ENCODE data around the gene PCGF3.

PCGF3 gene

DNA sequence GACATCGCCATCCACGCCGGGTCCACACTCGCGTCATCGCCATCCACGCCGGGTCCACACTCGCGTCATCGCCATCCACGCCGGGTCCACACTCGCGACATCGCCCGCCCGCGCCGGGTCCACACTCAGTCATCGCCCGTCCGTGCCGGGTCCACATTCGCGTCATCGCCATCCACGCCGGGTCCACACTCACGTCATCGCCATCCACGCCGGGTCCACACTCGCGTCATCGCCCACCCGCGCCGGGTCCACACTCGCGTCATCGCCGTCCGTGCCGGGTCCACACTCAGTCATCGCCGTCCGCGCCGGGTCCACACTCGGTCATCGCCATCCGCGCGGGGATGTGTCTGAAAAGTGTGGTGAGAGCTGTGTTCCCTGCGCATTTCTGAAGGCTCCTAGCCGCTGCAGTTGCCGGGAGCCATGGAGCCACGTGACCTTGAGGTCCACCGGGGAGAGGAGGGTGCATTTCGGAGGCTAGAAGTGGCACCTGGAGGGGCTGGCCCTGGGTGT is 17.3 kb downstream of the PCGF3 start:
- TF ChIP-seq FOXP2 (optimal IDR thresholded peaks at IDR 0.05; ENCODE audit: borderline replicate concordance, extremely low read depth, extremely low read length, insufficient read depth): no peak
- no peak for TF ChIP-seq POLR2AphosphoS5 (IDR thresholded peaks at IDR 0.05; ENCODE audit: low read depth, low read length)
- no peak for TF ChIP-seq SIN3A (IDR thresholded peaks at IDR 0.05; ENCODE audit: borderline replicate concordance, insufficient read depth, low read length)
- no peak for TF ChIP-seq TAF1 (IDR thresholded peaks at IDR 0.05; ENCODE audit: borderline replicate concordance, insufficient read depth, low read length)
- TF ChIP-seq, protein P1, sequence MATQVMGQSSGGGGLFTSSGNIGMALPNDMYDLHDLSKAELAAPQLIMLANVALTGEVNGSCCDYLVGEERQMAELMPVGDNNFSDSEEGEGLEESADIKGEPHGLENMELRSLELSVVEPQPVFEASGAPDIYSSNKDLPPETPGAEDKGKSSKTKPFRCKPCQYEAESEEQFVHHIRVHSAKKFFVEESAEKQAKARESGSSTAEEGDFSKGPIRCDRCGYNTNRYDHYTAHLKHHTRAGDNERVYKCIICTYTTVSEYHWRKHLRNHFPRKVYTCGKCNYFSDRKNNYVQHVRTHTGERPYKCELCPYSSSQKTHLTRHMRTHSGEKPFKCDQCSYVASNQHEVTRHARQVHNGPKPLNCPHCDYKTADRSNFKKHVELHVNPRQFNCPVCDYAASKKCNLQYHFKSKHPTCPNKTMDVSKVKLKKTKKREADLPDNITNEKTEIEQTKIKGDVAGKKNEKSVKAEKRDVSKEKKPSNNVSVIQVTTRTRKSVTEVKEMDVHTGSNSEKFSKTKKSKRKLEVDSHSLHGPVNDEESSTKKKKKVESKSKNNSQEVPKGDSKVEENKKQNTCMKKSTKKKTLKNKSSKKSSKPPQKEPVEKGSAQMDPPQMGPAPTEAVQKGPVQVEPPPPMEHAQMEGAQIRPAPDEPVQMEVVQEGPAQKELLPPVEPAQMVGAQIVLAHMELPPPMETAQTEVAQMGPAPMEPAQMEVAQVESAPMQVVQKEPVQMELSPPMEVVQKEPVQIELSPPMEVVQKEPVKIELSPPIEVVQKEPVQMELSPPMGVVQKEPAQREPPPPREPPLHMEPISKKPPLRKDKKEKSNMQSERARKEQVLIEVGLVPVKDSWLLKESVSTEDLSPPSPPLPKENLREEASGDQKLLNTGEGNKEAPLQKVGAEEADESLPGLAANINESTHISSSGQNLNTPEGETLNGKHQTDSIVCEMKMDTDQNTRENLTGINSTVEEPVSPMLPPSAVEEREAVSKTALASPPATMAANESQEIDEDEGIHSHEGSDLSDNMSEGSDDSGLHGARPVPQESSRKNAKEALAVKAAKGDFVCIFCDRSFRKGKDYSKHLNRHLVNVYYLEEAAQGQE (IDR thresholded peaks at IDR 0.05; ENCODE audit: insufficient read depth in 1 of 2, low read depth in 2 of 2, low read length in 2 of 2): no peak

DNA sequence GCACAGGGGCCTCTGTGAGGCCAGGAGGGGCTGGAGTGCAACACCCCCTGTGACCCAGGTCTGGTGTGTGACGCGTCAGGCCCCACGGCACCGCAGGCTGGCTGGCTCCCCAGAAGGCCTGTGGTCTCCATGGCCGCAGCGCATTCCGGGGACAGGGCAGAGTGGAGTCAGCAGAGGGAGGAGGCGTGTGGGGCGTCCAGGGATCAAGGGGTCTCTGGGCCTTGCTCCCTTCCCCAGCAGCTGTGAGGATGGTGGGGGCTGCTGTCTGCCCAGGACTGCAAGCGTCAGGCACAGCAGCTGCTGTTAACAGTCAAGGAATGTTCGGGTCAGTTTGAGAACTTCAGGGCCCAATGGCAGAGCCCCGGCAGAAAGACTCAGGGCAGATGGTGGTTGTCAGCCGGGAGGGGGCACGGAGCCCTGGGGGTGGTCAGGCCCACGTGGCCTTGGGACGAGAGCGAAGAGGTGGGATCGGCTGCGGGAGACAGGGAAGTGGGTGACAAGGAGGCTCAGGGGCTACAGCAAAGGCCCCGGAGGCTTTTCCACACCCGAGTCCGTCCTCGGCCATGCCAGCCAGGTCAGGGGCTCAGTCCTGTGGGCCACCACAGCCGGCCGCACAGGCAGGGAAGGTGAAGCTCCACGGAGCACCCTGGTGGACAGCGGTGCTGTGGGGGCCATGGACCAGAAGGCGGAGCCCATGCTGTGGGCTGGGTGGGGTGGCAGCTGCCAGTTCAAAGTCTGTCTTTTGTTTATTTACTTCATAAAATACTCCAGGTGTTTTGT is 18.3 kb downstream of the PCGF3 start:
- no peak for TF ChIP-seq FOXP2 (optimal IDR thresholded peaks at IDR 0.05; ENCODE audit: borderline replicate concordance, extremely low read depth, extremely low read length, insufficient read depth)
- TF ChIP-seq, protein P1 (IDR thresholded peaks at IDR 0.05; ENCODE audit: insufficient read depth in 1 of 2, low read depth in 2 of 2, low read length in 2 of 2): no peak
- no peak for TF ChIP-seq POLR2AphosphoS5 (IDR thresholded peaks at IDR 0.05; ENCODE audit: low read depth, low read length)
- no peak for TF ChIP-seq SIN3A (IDR thresholded peaks at IDR 0.05; ENCODE audit: borderline replicate concordance, insufficient read depth, low read length)
- TF ChIP-seq TAF1 (IDR thresholded peaks at IDR 0.05; ENCODE audit: borderline replicate concordance, insufficient read depth, low read length): no peak

DNA sequence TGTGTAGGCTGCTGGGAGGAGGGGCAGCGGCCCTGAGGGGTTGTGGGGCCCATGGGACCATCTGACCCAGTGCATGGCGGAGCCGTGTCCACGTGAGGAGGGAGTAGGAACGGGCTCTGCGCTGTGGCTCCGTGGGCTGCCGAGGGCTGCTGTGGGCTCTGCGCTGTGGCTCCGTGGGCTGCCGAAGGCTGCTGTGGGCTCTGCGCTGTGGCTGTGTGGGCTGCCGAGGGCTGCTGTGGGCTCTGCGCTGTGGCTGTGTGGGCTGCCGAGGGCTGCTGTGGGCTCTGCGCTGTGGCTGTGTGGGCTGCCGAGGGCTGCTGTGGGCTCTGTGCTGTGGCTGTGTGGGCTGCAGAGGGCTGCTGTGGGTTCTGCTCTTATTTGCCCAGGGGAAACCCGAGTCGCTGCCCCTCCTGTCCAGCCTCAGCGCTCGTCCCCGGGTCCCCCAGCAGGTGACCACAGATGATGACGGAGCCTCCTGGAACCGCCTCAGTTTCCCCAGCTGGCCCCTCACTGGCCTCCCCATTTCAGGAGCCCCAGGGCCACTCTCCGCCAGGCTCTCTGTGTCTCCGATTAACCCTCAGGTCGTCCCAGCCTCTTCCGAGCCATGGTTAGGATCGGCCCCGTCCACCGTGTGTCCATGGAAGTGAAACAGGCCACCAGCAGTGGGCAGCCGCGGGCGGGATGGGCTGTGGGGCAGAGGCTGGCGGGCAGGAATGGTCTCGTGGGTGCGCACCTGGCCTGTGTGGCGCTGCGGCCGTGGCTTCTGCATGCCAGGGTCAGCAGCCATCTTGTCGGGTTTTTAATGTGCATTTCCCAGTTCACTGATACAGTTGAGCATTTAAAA is 20.0 kb downstream of the PCGF3 start:
- TF ChIP-seq POLR2AphosphoS5 (IDR thresholded peaks at IDR 0.05; ENCODE audit: low read depth, low read length) (no peak), TAF1 (IDR thresholded peaks at IDR 0.05; ENCODE audit: borderline replicate concordance, insufficient read depth, low read length) (no peak), FOXP2 (optimal IDR thresholded peaks at IDR 0.05; ENCODE audit: borderline replicate concordance, extremely low read depth, extremely low read length, insufficient read depth) (no peak)
- TF ChIP-seq, protein P1 (IDR thresholded peaks at IDR 0.05; ENCODE audit: insufficient read depth in 1 of 2, low read depth in 2 of 2, low read length in 2 of 2): no peak

DNA sequence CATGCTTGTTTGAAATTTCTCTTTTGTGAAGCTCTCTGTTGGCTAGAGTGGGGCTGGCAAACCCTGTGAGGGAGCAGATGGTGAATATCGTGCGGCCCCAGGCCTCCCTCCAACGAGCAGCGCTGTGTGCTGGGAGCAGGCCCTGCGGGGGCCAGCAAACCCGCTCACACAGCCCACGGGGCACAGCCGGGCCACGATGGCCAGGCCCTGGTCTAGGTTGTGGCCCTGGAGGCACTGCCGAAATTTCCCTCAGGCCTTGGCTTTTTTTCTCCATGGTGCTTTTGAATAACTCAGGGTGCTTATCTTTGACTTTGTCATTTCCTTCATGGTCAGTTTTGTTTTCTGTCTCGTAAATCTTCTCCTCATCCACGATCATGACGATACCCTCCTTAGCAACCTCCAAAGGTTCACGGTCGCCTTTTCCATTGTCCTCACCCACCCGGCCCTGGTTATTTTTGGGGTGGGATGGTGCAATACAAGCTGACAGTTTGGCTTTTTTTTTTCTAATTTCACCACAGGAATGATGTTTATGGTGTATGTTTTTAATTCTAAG is 20.7 kb downstream of the PCGF3 start:
- TF ChIP-seq, protein P1 (IDR thresholded peaks at IDR 0.05; ENCODE audit: insufficient read depth in 1 of 2, low read depth in 2 of 2, low read length in 2 of 2): no peak
- TF ChIP-seq TAF1 (IDR thresholded peaks at IDR 0.05; ENCODE audit: borderline replicate concordance, insufficient read depth, low read length) (no peak), POLR2AphosphoS5 (IDR thresholded peaks at IDR 0.05; ENCODE audit: low read depth, low read length) (no peak)
